Transverse colon (tissue), 3 donors: ENCODE results near the gene SYCP2.

ENCODE experiments used
- CTCF ChIP-seq, 5 experiments: fragments of 200-600 bp in 3 of 5; fragments of 450-650 bp in 2 of 5; sonication (generic) in 3 of 5; IDR thresholded peaks; 1 replicate in 2 of 5; 2 replicates in 3 of 5; pipeline ENCODE4 v1.5.1; 2016 to 2017; ENCODE audit warnings: antibody characterized with exemption in 5 of 5, inconsistent platforms in 3 of 5, mild to moderate bottlenecking in 2 of 5, moderate library complexity in 1 of 5
- EP300 ChIP-seq: sonication (generic); formaldehyde crosslinking; IDR thresholded peaks from one replicate; pipeline ENCODE4 v1.6.1; 2017; ENCODE audit warnings: antibody characterized with exemption, low read depth
- POLR2A ChIP-seq: fragments of 450-650 bp; IDR thresholded peaks from one replicate; pipeline ENCODE4 v1.6.1; 2016; ENCODE audit warnings: antibody characterized with exemption, mild to moderate bottlenecking, moderate library complexity

- TF ChIP-seq CTCF (IDR thresholded peaks at IDR 0.05), result no peak
- TF ChIP-seq POLR2A, result no peak
- TF ChIP-seq EP300, result no peak
Measured at GRCh38 chr20:59821788-59822187, 111.6 kb downstream of the SYCP2 start.
